NCI-H128 (cell line): Measurements from ENCODE around the gene CD300LD.
"Not testable (repeated sequence)": the region's sequence is repeated elsewhere in the genome, so short reads cannot be mapped to it uniquely, and the experiment has no call there.

Source experiments
- DNase-seq: peaks from one replicate; lab custom pipeline; 2025; ENCODE audit not compliant: unreplicated experiment; lab: John Stamatoyannopoulos, UW

The CD300LD gene

GRCh38 chr17:74573635-74574034 lies 18.4 kb downstream of the CD300LD start:
- not testable (repeated sequence) for DNase-seq

- DNase-seq = no peak
Measured at GRCh38 chr17:74573169-74573568, 18.9 kb downstream of the CD300LD start.

GRCh38 chr17:74571621-74572270 lies 20.3 kb downstream of the CD300LD start:
- DNase-seq = no peak

- no peak for DNase-seq
Measured at GRCh38 chr17:74569020-74570003, 22.8 kb downstream of the CD300LD start.

- no peak for DNase-seq
Measured at GRCh38 chr17:74568106-74568873, 23.8 kb downstream of the CD300LD start.

- DNase-seq = no peak
Measured at GRCh38 chr17:74567397-74567796, 24.7 kb downstream of the CD300LD start, which contains the start of gene CD300H. CD300H (minus strand) TSS chr17:74567509.

GRCh38 chr17:74566132-74566753 lies 25.8 kb downstream of the CD300LD start:
- no peak for DNase-seq

- no peak for DNase-seq
Measured at GRCh38 chr17:74565126-74565525, 27.0 kb downstream of the CD300LD start.

- DNase-seq = no peak
Measured at GRCh38 chr17:74563358-74563757, 28.7 kb downstream of the CD300LD start.

- DNase-seq = no peak
Measured at GRCh38 chr17:74561586-74561985, 30.5 kb downstream of the CD300LD start.

- DNase-seq = no peak
Measured at GRCh38 chr17:74558882-74559519, 33.1 kb downstream of the CD300LD start.

GRCh38 chr17:74558402-74558801 lies 33.7 kb downstream of the CD300LD start:
- not testable (repeated sequence) for DNase-seq

GRCh38 chr17:74555427-74555940 lies 36.6 kb downstream of the CD300LD start:
- no peak for DNase-seq

- no peak for DNase-seq
Measured at GRCh38 chr17:74554909-74555308, 37.2 kb downstream of the CD300LD start.

- DNase-seq = no peak
Measured at GRCh38 chr17:74552037-74552436, 40.0 kb downstream of the CD300LD start.

GRCh38 chr17:74550602-74551001 lies 41.5 kb downstream of the CD300LD start:
- no peak for DNase-seq

GRCh38 chr17:74549343-74549742 lies 42.7 kb downstream of the CD300LD start:
- DNase-seq = no peak

GRCh38 chr17:74547736-74548135 lies 44.3 kb downstream of the CD300LD start:
- DNase-seq = no peak

- no peak for DNase-seq
Measured at GRCh38 chr17:74547264-74547663, 44.8 kb downstream of the CD300LD start.

- DNase-seq = no peak
Measured at GRCh38 chr17:74546586-74546985, 45.5 kb downstream of the CD300LD start.
